ENCODE data around the gene DOCK6. TPM values are rescaled to one million over a fixed set of nuclear protein-coding genes. Genes with fewer than 3 reads are reported as not detected.
A peak's percentile ranks its signal among the peaks of the same experiment; 100 is the strongest.

The DOCK6 gene
- total and polyA plus RNA-seq, 2 donors, result 3.9 to 20.8 TPM

DNA sequence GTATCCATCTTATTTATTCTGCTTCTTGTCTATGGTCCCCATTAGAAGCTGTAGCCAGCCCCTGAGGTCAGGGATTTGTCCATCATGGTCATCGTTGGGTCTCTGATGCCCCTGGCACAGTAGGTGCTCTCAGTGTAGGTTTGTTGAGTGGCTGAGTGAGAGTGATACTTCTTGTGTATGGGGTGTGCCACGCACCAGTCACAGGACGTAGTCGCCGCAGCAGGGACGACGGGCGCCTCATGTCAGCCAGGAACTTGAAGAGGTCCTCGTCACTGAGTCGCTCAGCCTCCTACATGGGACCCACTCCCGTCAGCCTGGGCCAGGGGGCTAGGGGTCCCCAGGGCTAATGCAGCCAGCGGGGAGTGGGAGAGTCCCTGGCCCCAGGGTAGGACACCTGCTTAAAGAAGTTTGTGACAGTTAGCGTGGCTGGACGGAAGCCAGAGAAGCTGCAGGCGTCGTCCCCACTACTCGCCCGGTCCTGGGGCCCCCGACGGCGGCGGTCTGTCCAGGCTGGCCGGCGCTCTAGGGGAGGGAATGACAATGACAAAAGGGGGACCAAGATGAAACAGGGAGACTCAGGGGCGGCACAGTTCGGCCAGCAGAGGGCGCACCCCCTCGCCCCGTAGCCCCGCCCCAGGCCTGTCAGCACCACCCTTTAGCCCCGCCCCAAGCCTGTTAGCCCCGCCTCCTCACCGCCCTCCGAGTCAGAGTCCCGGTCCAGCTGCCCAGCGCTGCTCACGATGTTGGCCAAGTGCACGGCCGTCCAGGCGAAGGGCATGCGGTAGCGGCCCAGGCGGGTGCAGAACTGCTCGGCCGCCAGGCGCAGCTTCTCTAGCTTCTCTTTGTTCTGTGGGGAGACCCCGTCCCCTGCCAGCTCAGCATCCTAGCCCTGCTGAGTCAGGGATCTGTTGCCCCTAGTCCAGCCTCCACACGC is 19.2 kb downstream of the DOCK6 start:
- peaks cover 0 to 13% of the 10 kb centered on the region in 2 donors for H3K9me3 ChIP-seq (ENCODE audit: control insufficient read depth in 2 of 2, insufficient read depth in 1 of 2, low read length in 1 of 2)
- H3K27ac ChIP-seq (ENCODE audit: low read depth in 1 of 2, low read length in 1 of 2), result peak overlapping the region in 1 of 2 donors; percentile 26
- H3K4me1 ChIP-seq (ENCODE audit: control insufficient read depth in 2 of 2, insufficient read depth in 2 of 2, low read length in 2 of 2), result peaks cover 0 to 9% of the 10 kb centered on the region in 2 donors
- 43% methylated on average over 48 of the region's 48 CpGs for WGBS
- peak; percentile 6 to 73 (median 47) for DNase-seq (ENCODE audit: low read depth in 6 of 9, low spot score in 9 of 9)
- no peak overlapping the region for H3K4me3 ChIP-seq (ENCODE audit: low read length in 2 of 2)
- H3K36me3 ChIP-seq (ENCODE audit: control insufficient read depth in 2 of 2, insufficient read depth in 2 of 2, low read length in 1 of 2), result no peaks in the 10 kb centered on the region
- H3K27me3 ChIP-seq (ENCODE audit: control insufficient read depth in 2 of 2, insufficient read depth in 1 of 2, low read length in 1 of 2), result peaks cover 0 to 14% of the 10 kb centered on the region in 2 donors

DNA sequence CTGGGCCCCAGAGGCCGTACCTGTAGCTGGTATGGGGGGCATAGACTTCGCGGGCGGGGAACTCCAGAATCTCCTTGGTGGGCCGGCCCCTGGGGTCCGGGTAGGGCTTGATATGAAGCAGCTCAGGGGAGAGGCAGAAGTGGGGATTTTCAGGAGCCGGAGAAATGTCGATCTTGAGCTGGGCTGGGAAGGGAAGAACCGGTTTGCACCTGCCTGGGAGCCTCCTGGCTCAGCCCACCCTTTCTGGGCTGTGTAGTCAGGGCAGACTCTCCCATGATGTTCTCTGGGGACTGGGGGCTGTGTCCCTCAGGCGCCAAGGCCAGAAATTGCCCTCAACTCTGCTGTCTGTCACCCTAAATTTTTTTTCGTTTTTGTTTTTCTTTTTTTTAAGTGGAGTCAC is 20.3 kb downstream of the DOCK6 start:
- H3K9me3 ChIP-seq (ENCODE audit: control insufficient read depth in 2 of 2, insufficient read depth in 1 of 2, low read length in 1 of 2), result peaks cover 0 to 17% of the 10 kb centered on the region in 2 donors
- H3K4me1 ChIP-seq (ENCODE audit: control insufficient read depth in 2 of 2, insufficient read depth in 2 of 2, low read length in 2 of 2), result peaks cover 0 to 9% of the 10 kb centered on the region in 2 donors
- no peaks in the 10 kb centered on the region for H3K36me3 ChIP-seq (ENCODE audit: control insufficient read depth in 2 of 2, insufficient read depth in 2 of 2, low read length in 1 of 2)
- H3K27me3 ChIP-seq (ENCODE audit: control insufficient read depth in 2 of 2, insufficient read depth in 1 of 2, low read length in 1 of 2), result peaks cover 0 to 14% of the 10 kb centered on the region in 2 donors
- DNase-seq (ENCODE audit: low read depth in 6 of 9, low spot score in 9 of 9), result no peak
- 95% methylated on average over 11 of the region's 11 CpGs for WGBS
- no peak overlapping the region for H3K4me3 ChIP-seq (ENCODE audit: low read length in 2 of 2)
- H3K27ac ChIP-seq (ENCODE audit: low read depth in 1 of 2, low read length in 1 of 2), result no peak overlapping the region

DNA sequence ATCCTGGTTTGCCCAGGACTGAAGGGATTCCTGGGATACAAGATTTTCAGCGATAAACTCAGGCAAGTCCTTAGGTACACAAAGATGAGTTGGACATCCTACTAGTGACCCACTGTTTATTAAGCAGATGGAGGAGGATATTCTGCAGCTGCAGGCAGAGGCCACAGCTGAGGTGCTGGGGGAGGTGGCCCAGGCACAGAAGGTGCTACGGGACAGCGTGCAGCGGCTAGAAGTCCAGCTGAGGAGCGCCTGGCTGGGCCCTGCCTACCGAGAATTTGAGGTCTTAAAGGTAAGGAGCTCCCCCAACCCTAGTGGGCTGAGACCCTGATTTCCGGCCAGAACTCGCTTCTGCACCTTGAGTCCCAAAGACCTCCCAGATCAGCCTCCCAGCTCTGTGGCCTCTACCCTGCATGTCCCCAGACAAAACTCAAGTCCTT is 22.3 kb downstream of the DOCK6 start:
- Histone ChIP-seq H3K36me3 (ENCODE audit: control insufficient read depth in 2 of 2, insufficient read depth in 2 of 2, low read length in 1 of 2) (no peaks in the 10 kb centered on the region), H3K9me3 (ENCODE audit: control insufficient read depth in 2 of 2, insufficient read depth in 1 of 2, low read length in 1 of 2) (peaks cover 0 to 17% of the 10 kb centered on the region in 2 donors), H3K27ac (ENCODE audit: low read depth in 1 of 2, low read length in 1 of 2) (no peak overlapping the region), H3K4me1 (ENCODE audit: control insufficient read depth in 2 of 2, insufficient read depth in 2 of 2, low read length in 2 of 2) (peaks cover 0 to 9% of the 10 kb centered on the region in 2 donors), H3K4me3 (ENCODE audit: low read length in 2 of 2) (no peak overlapping the region), H3K27me3 (ENCODE audit: control insufficient read depth in 2 of 2, insufficient read depth in 1 of 2, low read length in 1 of 2) (peaks cover 0 to 14% of the 10 kb centered on the region in 2 donors)
- no peak for DNase-seq (ENCODE audit: low read depth in 6 of 9, low spot score in 9 of 9)
- 99% methylated on average over 8 of the region's 8 CpGs for WGBS

DNA sequence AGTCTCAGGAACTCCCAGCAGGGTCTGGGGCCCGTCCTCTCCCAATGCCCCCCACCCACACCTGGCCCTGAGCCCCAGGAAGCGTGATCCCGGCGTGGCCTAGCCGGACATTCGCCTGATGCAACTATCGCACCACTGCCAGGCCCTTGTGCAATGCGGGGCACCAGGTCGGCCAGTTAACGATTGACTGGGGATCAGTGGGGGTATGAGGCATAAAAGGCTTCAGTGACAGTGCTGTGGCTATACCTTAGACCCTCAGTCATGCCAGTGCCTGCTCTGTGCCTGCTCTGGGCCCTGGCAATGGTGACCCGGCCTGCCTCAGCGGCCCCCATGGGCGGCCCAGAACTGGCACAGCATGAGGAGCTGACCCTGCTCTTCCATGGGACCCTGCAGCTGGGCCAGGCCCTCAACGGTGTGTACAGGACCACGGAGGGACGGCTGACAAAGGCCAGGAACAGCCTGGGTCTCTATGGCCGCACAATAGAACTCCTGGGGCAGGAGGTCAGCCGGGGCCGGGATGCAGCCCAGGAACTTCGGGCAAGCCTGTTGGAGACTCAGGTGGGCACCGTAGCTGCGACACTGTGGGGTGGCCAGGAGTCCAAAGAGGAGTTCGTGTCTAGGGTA is 22.8 kb downstream of the DOCK6 start, which contains the start of gene ANGPTL8:
Gene ANGPTL8 (plus strand): TSS at position 243 of the 624 bp plus-strand sequence. CDS start 19 bp downstream, at position 262.
- H3K4me1 ChIP-seq (ENCODE audit: control insufficient read depth in 2 of 2, insufficient read depth in 2 of 2, low read length in 2 of 2), result peaks cover 0 to 9% of the 10 kb centered on the region in 2 donors
- DNase-seq (ENCODE audit: low read depth in 6 of 9, low spot score in 9 of 9), result no peak
- H3K36me3 ChIP-seq (ENCODE audit: control insufficient read depth in 2 of 2, insufficient read depth in 2 of 2, low read length in 1 of 2), result no peaks in the 10 kb centered on the region
- peaks cover 0 to 12% of the 10 kb centered on the region in 2 donors for H3K27me3 ChIP-seq (ENCODE audit: control insufficient read depth in 2 of 2, insufficient read depth in 1 of 2, low read length in 1 of 2)
- H3K27ac ChIP-seq (ENCODE audit: low read depth in 1 of 2, low read length in 1 of 2), result no peak within 1 kb of the TSS
- peaks cover 0 to 17% of the 10 kb centered on the region in 2 donors for H3K9me3 ChIP-seq (ENCODE audit: control insufficient read depth in 2 of 2, insufficient read depth in 1 of 2, low read length in 1 of 2)
- H3K4me3 ChIP-seq (ENCODE audit: low read length in 2 of 2), result no peak within 1 kb of the TSS
- 97% methylated on average over 23 of the region's 23 CpGs for WGBS

DNA sequence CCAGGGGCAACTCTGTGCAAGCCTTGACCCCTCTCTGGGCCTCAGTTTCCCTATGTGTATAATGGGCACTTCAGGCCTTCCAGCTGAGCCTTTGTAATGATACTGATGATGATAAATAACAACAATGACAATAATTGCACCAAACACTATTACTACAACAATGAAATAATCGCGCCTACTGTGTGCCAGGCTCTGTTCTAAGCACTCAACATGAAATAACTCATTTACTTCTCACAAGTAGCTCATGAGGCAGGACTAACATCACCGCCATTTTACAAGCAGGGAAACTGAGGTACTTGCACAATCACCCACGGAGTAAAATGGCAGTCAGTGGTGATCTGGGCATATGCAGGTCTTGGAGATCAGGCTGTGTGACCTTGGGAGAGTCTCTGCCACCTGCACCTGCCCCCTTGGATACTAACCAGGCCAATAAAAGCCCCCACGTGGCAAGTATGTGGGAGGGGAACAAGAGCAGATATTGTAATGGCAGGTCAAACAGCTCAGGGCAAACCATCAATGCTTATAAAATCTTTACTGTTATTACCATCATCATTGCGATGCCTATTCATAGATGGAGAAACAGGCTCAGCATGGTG is 23.4 kb downstream of the DOCK6 start:
- WGBS, result 95% methylated on average over 6 of the region's 6 CpGs
- Histone ChIP-seq H3K9me3 (ENCODE audit: control insufficient read depth in 2 of 2, insufficient read depth in 1 of 2, low read length in 1 of 2) (peaks cover 0 to 17% of the 10 kb centered on the region in 2 donors), H3K4me3 (ENCODE audit: low read length in 2 of 2) (no peak overlapping the region), H3K27ac (ENCODE audit: low read depth in 1 of 2, low read length in 1 of 2) (no peak overlapping the region), H3K4me1 (ENCODE audit: control insufficient read depth in 2 of 2, insufficient read depth in 2 of 2, low read length in 2 of 2) (peaks cover 0 to 9% of the 10 kb centered on the region in 2 donors), H3K27me3 (ENCODE audit: control insufficient read depth in 2 of 2, insufficient read depth in 1 of 2, low read length in 1 of 2) (peaks cover 0 to 12% of the 10 kb centered on the region in 2 donors), H3K36me3 (ENCODE audit: control insufficient read depth in 2 of 2, insufficient read depth in 2 of 2, low read length in 1 of 2) (no peaks in the 10 kb centered on the region)
- no peak for DNase-seq (ENCODE audit: low read depth in 6 of 9, low spot score in 9 of 9)

DNA sequence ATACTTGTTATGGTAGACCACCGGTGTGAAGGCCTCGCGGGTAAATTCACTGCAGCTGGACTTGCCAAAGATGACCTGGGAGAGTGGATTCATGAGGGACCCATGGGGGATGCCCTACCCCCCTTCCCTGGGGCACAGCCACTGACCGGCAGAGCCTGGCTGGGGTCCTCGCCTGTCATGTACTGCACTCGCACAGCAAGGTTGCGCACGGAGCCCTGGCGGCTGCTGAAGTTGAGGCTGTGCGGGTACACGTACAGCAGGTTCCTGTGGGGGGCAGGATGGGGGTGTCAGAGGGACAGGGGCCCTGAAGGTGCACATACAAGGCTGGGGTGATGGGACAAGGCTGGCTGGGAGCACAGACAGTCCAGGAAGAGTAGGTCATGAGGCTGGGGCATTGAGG is 24.3 kb downstream of the DOCK6 start:
- H3K4me3 ChIP-seq (ENCODE audit: low read length in 2 of 2), result no peak overlapping the region
- DNase-seq (ENCODE audit: low read depth in 6 of 9, low spot score in 9 of 9), result no peak
- H3K4me1 ChIP-seq (ENCODE audit: control insufficient read depth in 2 of 2, insufficient read depth in 2 of 2, low read length in 2 of 2), result peaks cover 0 to 1% of the 10 kb centered on the region in 2 donors
- H3K9me3 ChIP-seq (ENCODE audit: control insufficient read depth in 2 of 2, insufficient read depth in 1 of 2, low read length in 1 of 2), result peaks cover 0 to 14% of the 10 kb centered on the region in 2 donors
- no peaks in the 10 kb centered on the region for H3K36me3 ChIP-seq (ENCODE audit: control insufficient read depth in 2 of 2, insufficient read depth in 2 of 2, low read length in 1 of 2)
- WGBS, result 92% methylated on average over 11 of the region's 11 CpGs
- peaks cover 0 to 5% of the 10 kb centered on the region in 2 donors for H3K27me3 ChIP-seq (ENCODE audit: control insufficient read depth in 2 of 2, insufficient read depth in 1 of 2, low read length in 1 of 2)
- H3K27ac ChIP-seq (ENCODE audit: low read depth in 1 of 2, low read length in 1 of 2), result no peak overlapping the region

DNA sequence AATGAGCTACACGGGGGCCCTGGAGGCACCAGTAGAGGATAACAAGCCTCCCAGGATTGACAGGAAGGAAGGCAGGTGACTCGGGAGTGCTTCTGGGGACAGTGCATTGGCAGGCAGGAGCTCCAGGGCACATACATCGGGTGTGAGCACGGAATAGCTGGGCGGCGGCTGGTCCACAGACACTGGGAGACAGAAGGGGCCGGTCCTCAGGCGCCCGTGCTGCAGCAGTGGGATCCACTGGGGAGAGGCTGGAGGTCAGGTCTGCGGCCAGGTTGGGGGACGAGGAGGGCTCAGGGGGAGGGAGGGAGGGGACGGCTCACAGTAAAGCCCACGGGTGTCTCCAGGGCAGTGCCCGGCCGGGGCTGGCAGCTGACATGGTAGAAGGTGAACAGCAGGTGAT is 25.0 kb downstream of the DOCK6 start:
- no peak overlapping the region for H3K4me3 ChIP-seq (ENCODE audit: low read length in 2 of 2)
- peaks cover 0 to 14% of the 10 kb centered on the region in 2 donors for H3K9me3 ChIP-seq (ENCODE audit: control insufficient read depth in 2 of 2, insufficient read depth in 1 of 2, low read length in 1 of 2)
- peaks cover 0 to 2% of the 10 kb centered on the region in 2 donors for H3K27me3 ChIP-seq (ENCODE audit: control insufficient read depth in 2 of 2, insufficient read depth in 1 of 2, low read length in 1 of 2)
- H3K4me1 ChIP-seq (ENCODE audit: control insufficient read depth in 2 of 2, insufficient read depth in 2 of 2, low read length in 2 of 2), result no peaks in the 10 kb centered on the region
- DNase-seq (ENCODE audit: low read depth in 6 of 9, low spot score in 9 of 9), result no peak
- no peaks in the 10 kb centered on the region for H3K36me3 ChIP-seq (ENCODE audit: control insufficient read depth in 2 of 2, insufficient read depth in 2 of 2, low read length in 1 of 2)
- 93% methylated on average over 15 of the region's 15 CpGs for WGBS
- H3K27ac ChIP-seq (ENCODE audit: low read depth in 1 of 2, low read length in 1 of 2), result no peak overlapping the region

DNA sequence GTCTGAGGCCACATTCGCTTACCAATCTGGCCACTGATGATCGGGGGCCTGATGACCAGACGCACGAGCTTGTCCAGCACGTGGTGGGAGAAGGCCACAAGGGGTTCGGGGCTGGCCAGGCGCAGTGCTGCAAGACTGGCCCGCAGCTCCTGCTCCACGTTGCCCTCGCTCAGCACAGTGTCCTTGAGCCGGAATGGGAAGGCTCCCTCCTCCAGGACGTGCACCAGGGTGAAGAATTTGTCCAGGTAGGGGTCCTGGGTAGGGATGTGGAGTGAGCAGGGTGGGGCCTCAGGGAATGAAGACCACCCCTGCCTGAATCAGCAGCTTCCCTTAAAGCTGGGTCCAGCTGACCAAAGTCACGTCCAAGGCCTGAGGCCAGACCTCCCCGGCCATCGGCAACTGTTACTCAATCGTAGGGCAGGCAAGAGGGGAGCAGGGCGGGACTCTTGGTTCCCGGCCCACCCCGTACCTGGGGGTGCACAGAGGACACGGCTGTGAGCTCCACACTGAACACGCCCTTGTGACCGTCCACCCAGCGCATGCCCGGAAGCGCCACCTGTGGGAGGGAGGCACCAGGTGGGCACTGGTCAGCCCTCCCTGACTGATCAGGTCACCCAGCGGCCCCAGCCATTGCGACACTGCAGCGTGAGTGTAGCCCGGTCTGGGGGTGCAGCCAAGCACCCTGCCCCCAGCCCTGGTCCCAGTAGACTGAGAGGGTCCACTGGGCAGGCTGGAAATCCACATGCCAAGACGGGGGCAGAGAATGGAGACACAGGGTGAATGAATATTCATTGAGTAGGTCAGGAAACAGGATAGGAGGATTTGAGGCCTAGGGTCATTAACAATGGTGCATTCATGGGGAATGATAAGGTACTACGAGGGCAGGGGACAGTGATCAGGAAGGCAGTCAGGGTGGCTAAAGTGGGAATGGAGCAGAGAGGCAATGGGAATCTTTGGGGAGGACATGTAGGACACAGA is 25.7 kb downstream of the DOCK6 start:
- H3K4me3 ChIP-seq (ENCODE audit: low read length in 2 of 2), result no peak overlapping the region
- no peak overlapping the region for H3K27ac ChIP-seq (ENCODE audit: low read depth in 1 of 2, low read length in 1 of 2)
- H3K36me3 ChIP-seq (ENCODE audit: control insufficient read depth in 2 of 2, insufficient read depth in 2 of 2, low read length in 1 of 2), result no peaks in the 10 kb centered on the region
- no peak for DNase-seq (ENCODE audit: low read depth in 6 of 9, low spot score in 9 of 9)
- WGBS, result 96% methylated on average over 31 of the region's 31 CpGs
- H3K9me3 ChIP-seq (ENCODE audit: control insufficient read depth in 2 of 2, insufficient read depth in 1 of 2, low read length in 1 of 2), result peaks cover 0 to 14% of the 10 kb centered on the region in 2 donors
- no peaks in the 10 kb centered on the region for H3K27me3 ChIP-seq (ENCODE audit: control insufficient read depth in 2 of 2, insufficient read depth in 1 of 2, low read length in 1 of 2)
- no peaks in the 10 kb centered on the region for H3K4me1 ChIP-seq (ENCODE audit: control insufficient read depth in 2 of 2, insufficient read depth in 2 of 2, low read length in 2 of 2)
